Spleen (tissue), 11 donors: ENCODE measurements around the gene GLTPD2. TPM values are rescaled to one million over a fixed set of nuclear protein-coding genes. Genes with fewer than 3 reads are reported as not detected.
A peak's percentile ranks its signal among the peaks of the same experiment; 100 is the strongest.

Experiments
- DNase-seq: peaks from one replicate; pipeline ENCODE4 v3.0.0-alpha.2; 2020
- H3K27ac ChIP-seq, 8 donors: fragments of 200-600 bp; sonication (generic) in 7 of 8; 1 replicate in 4 of 8; 2 replicates in 4 of 8; pipeline versions ENCODE4 v1.5.0 to v1.8.0; 2016 to 2021; ENCODE audit warnings: inconsistent platforms in 4 of 8, mild to moderate bottlenecking in 4 of 8, moderate library complexity in 1 of 8
- H3K27me3 ChIP-seq, 7 donors: fragments of 200-600 bp; sonication (generic) in 6 of 7; replicated peaks in 1 of 7; 1 replicate in 4 of 7; 2 replicates in 3 of 7; pipeline versions ENCODE4 v1.5.0 to v1.8.0; 2016 to 2021; ENCODE audit warnings: inconsistent platforms in 3 of 7, mild to moderate bottlenecking in 1 of 7
- H3K36me3 ChIP-seq, 6 donors: fragments of 200-600 bp; sonication (generic) in 5 of 6; 1 replicate in 4 of 6; 2 replicates in 2 of 6; pipeline versions ENCODE4 v1.5.0 to v1.8.0; 2016 to 2021; ENCODE audit warnings: inconsistent platforms in 2 of 6
- H3K4me1 ChIP-seq, 6 donors: fragments of 200-600 bp; sonication (generic) in 5 of 6; 1 replicate in 3 of 6; 2 replicates in 3 of 6; pipeline versions ENCODE4 v1.5.0 to v1.8.0; 2016 to 2021; ENCODE audit warnings: inconsistent platforms in 3 of 6
- H3K4me3 ChIP-seq, 8 donors: fragments of 200-600 bp; sonication (generic) in 7 of 8; 1 replicate in 4 of 8; 2 replicates in 4 of 8; pipeline versions ENCODE4 v1.5.0 to v1.8.0; 2016 to 2021; ENCODE audit warnings: inconsistent platforms in 4 of 8, mild to moderate bottlenecking in 4 of 8, moderate library complexity in 2 of 8
- H3K9me3 ChIP-seq, 8 donors: fragments of 200-600 bp; sonication (generic) in 7 of 8; 1 replicate in 4 of 8; 2 replicates in 4 of 8; pipeline versions ENCODE4 v1.5.0 to v1.8.0; 2016 to 2021; ENCODE audit warnings: inconsistent platforms in 4 of 8
- POLR2A ChIP-seq, 3 donors: fragments of 450-650 bp; IDR thresholded peaks; one replicate each; pipeline ENCODE4 v1.5.1; 2017; ENCODE audit warnings: antibody characterized with exemption in 3 of 3, mild to moderate bottlenecking in 1 of 3
- POLR2AphosphoS5 ChIP-seq, 3 donors: sonication (generic); formaldehyde crosslinking; IDR thresholded peaks; one replicate each; pipeline ENCODE4 v1.5.1; 2017; ENCODE audit warnings: antibody characterized with exemption in 3 of 3
- WGBS, 5 donors: extraction: QIAGEN DNeasy Blood & Tissue Kit in 3 of 5; methylation state at CpG; one replicate each; pipeline versions ENCODE4 v1.1.5 to v1.1.7; 2013 to 2018; 5-methylcytosine and 5-hydroxymethylcytosine counted together
- intact Hi-C: fragments of 100-400 bp; cut with DNase I; formaldehyde crosslinking; loops from one replicate; pipeline ENCODE4 v1.15.0; 2023; ENCODE audit warnings: low total_unique reads
- polyA plus RNA-seq, 3 donors: library from polyadenylated mRNA; stranded (reverse); fragments of 200-250 nt; gene quantifications; one replicate each; pipeline ENCODE4 v1.2.1, GENCODE V29; 2013
- total RNA-seq, 7 donors: library from RNA; depleted of rRNA in 3 of 7; stranded (reverse); fragments of >200 nt in 3 of 7; fragmentation: NEBNext Ultra II Directional in 4 of 7; extraction: Animal tissue kit (Norgen Biotek cat#: 25700) in 4 of 7; gene quantifications; one replicate each; pipeline versions ENCODE4 v1.1.0 to v1.2.1, GENCODE V29; 2016 to 2021
- TF ChIP-seq, protein P1 (sequence below), 11 experiments: fragments of 200-600 bp in 7 of 11; fragments of 450-650 bp in 4 of 11; sonication (generic) in 4 of 11; IDR thresholded peaks in 8 of 11; conservative IDR thresholded peaks in 3 of 11; 1 replicate in 7 of 11; 2 replicates in 4 of 11; pipeline versions ENCODE4 v1.4.0 to v1.8.0; 2016 to 2021; ENCODE audit warnings: antibody characterized with exemption in 11 of 11, inconsistent platforms in 4 of 11, mild to moderate bottlenecking in 1 of 11
- donor health status: healthy with polysubstance abuse.
- donor health status: DM: no; HTN: no; CAD: no; lungs with moderate emphysema.
- donor health status: DM: no; HTN: no; CAD: no.
- donor health status: Bipolar disorder and iron deficiency.
- donor health status: healthy.
- donor health status: DM: no; HTN: no; CAD: no.
- donor health status: DM: yes; HTN: yes; CAD: no.

Gene GLTPD2
- total and polyA plus RNA-seq, 10 donors, result 0.06 TPM; not detected in 9

DNA sequence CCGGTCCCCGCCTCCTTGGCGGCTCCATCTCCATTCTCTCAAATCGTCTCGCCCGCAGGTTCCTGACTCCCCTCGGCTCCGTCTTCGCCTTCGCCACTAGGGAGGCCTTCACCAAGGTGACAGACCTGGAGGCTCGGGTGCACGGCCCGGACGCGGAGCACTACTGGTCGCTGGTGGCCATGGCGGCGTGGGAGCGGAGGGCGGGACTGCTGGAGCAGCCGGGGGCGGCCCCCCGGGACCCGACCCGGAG, 862 bp downstream of the GLTPD2 start:
- Histone ChIP-seq H3K4me3 (peak overlapping the region; percentile 57 to 81 (median 68)), H3K27ac (peak overlapping the region; percentile 92 to 97 (median 94)), H3K27me3 (peaks cover 0 to 52% (median 23%) of the 10 kb centered on the region in 7 donors), H3K4me1 (peaks cover 24 to 64% (median 50%) of the 10 kb centered on the region in 6 donors), H3K36me3 (no peaks in the 10 kb centered on the region), H3K9me3 (no peaks in the 10 kb centered on the region)
- 1 to 3% (median 1%) methylated on average over 10 to 25 of the region's 25 CpGs for WGBS, 5 donors
- TF ChIP-seq, protein P1, sequence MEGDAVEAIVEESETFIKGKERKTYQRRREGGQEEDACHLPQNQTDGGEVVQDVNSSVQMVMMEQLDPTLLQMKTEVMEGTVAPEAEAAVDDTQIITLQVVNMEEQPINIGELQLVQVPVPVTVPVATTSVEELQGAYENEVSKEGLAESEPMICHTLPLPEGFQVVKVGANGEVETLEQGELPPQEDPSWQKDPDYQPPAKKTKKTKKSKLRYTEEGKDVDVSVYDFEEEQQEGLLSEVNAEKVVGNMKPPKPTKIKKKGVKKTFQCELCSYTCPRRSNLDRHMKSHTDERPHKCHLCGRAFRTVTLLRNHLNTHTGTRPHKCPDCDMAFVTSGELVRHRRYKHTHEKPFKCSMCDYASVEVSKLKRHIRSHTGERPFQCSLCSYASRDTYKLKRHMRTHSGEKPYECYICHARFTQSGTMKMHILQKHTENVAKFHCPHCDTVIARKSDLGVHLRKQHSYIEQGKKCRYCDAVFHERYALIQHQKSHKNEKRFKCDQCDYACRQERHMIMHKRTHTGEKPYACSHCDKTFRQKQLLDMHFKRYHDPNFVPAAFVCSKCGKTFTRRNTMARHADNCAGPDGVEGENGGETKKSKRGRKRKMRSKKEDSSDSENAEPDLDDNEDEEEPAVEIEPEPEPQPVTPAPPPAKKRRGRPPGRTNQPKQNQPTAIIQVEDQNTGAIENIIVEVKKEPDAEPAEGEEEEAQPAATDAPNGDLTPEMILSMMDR (IDR thresholded peaks at IDR 0.05 in 8 of 11, conservative IDR thresholded peaks at IDR 0.05 in 3 of 11), result no peak
- TF ChIP-seq POLR2A (IDR thresholded peaks at IDR 0.05) (no peak), POLR2AphosphoS5 (IDR thresholded peaks at IDR 0.05) (no peak)
- no peak for DNase-seq
- intact Hi-C loops, result loop anchor here (5.0 to 10.0 kb wide), 2 partner anchors 55 to 98 kb away; partner anchors contain the start of genes CXCL16, MED11 and ZMYND15

DNA sequence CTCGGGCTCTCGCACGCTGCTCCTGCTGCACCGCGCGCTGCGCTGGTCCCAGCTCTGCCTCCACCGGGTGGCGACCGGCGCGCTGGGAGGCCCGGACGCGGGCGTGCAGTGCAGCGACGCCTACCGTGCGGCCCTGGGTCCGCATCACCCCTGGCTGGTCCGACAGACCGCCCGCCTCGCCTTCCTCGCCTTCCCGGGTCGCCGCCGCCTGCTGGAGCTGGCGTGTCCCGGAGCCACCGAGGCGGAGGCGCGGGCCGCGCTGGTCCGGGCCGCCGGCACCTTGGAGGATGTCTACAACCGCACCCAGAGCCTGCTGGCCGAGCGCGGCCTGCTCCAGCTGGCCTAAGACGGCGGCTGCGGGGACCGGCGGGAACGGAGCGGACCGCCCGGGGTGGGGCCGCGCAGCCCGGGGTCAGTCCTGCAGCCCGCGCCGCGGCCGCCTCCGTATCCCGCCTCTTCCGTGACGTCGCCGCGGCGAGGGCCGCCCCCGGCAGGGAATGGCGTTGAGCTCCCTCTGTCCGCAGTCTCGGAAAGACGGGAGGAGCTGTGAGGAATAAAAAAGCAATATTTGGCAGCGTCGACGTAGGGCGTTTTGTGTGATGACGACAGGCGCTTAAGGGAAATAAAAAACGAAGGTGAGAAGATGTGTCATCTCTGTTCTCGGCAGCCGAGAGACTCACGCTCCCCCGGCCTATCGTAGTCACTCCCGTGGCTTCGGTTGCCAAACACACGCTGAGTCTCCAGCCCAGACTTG, 1.4 kb downstream of the GLTPD2 start:
- H3K9me3 ChIP-seq, result no peaks in the 10 kb centered on the region
- peak; percentile 97 for DNase-seq
- H3K27me3 ChIP-seq, result peaks cover 0 to 47% (median 23%) of the 10 kb centered on the region in 7 donors
- H3K27ac ChIP-seq, result peak overlapping the region; percentile 92 to 97 (median 94)
- H3K36me3 ChIP-seq, result no peaks in the 10 kb centered on the region
- TF ChIP-seq, protein P1 (IDR thresholded peaks at IDR 0.05 in 8 of 11, conservative IDR thresholded peaks at IDR 0.05 in 3 of 11), result peak; percentile 44 to 95 (median 90)
- TF ChIP-seq POLR2A (IDR thresholded peaks at IDR 0.05) (peak in 2 of 3 donors; percentile 19 to 76), POLR2AphosphoS5 (IDR thresholded peaks at IDR 0.05) (peak; percentile 80 to 88 (median 85))
- H3K4me3 ChIP-seq, result peak overlapping the region; percentile 57 to 81 (median 68)
- H3K4me1 ChIP-seq, result peaks cover 22 to 59% (median 48%) of the 10 kb centered on the region in 6 donors
- WGBS, 5 donors, result 0 to 1% (median 0%) methylated on average over 42 to 91 of the region's 91 CpGs
- intact Hi-C loops, result loop anchor here (5.0 to 10.0 kb wide), 3 partner anchors 55 to 97 kb away; partner anchors contain the start of genes ARRB2, CXCL16, MED11 and ZMYND15

DNA sequence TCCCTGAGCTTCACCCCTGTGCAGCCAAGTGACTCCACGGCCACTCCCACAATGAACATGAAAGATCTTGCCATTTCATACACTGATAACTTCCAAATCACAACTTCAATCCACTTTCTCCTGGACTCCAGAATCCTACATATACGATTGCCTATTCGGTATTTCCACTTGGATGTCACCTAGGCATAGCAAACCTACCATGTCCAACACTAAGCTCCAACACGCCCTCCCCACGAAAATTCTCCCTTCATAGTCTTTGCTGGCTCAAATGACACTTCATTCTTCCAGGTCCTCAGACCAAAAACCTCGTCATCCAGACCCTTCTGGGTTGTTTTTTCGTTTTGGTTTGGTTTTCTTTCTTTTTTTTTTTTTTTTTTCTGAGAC, 1.9 kb downstream of the GLTPD2 start:
- no peaks in the 10 kb centered on the region for H3K36me3 ChIP-seq
- TF ChIP-seq POLR2A (IDR thresholded peaks at IDR 0.05), result no peak
- TF ChIP-seq POLR2AphosphoS5 (IDR thresholded peaks at IDR 0.05), result no peak
- TF ChIP-seq, protein P1 (IDR thresholded peaks at IDR 0.05 in 8 of 11, conservative IDR thresholded peaks at IDR 0.05 in 3 of 11), result no peak
- no peaks in the 10 kb centered on the region for H3K9me3 ChIP-seq
- 46 to 62% (median 54%) methylated on average over 7 of the region's 7 CpGs for WGBS, 5 donors
- H3K4me1 ChIP-seq, result peaks cover 17 to 58% (median 47%) of the 10 kb centered on the region in 6 donors
- DNase-seq, result no peak
- intact Hi-C loops, result loop anchor here (10.0 kb wide), 1 partner anchor 76 kb away; the partner anchor contains the start of gene ARRB2
- H3K4me3 ChIP-seq, result peak overlapping the region in 7 of 8 donors; percentile 57 to 81 (median 69)
- peak overlapping the region; percentile 92 to 97 (median 94) for H3K27ac ChIP-seq
- H3K27me3 ChIP-seq, result peaks cover 0 to 41% (median 17%) of the 10 kb centered on the region in 7 donors

DNA sequence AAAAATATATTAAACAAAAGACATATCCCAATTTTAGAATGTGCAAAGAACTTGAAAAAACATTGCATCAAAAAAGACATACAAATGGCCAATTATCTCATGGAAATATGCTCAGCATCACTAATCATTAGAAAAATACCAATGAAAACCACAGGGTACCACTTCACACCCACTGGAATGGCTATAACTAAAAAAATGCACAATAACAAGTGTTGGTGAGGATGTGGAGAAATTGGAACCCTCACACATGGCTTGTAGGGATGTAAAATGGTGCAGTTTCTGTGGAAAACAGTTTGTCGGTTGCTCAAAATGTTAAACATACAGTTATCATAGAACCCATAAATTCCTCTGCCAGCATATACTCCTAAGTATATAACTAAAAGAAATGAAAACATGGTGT, 6.4 kb downstream of the GLTPD2 start:
- no peaks in the 10 kb centered on the region for H3K9me3 ChIP-seq
- TF ChIP-seq POLR2A (IDR thresholded peaks at IDR 0.05) (no peak), POLR2AphosphoS5 (IDR thresholded peaks at IDR 0.05) (no peak)
- TF ChIP-seq, protein P1 (IDR thresholded peaks at IDR 0.05 in 8 of 11, conservative IDR thresholded peaks at IDR 0.05 in 3 of 11), result no peak
- peak overlapping the region in 2 of 8 donors; percentile 76 to 84 for H3K4me3 ChIP-seq
- H3K36me3 ChIP-seq, result peaks cover 0 to 32% (median 22%) of the 10 kb centered on the region in 6 donors
- peak overlapping the region in 6 of 8 donors; percentile 82 to 89 (median 84) for H3K27ac ChIP-seq
- intact Hi-C loops, result loop anchor here (10.0 kb wide), 1 partner anchor 80 kb away; the partner anchor contains the start of gene ARRB2
- DNase-seq, result no peak
- H3K27me3 ChIP-seq, result no peaks in the 10 kb centered on the region
- 97 to 100% (median 100%) methylated on average over 1 of the region's 1 CpG for WGBS, 5 donors
- peaks cover 11 to 37% (median 26%) of the 10 kb centered on the region in 6 donors for H3K4me1 ChIP-seq
